Tibial nerve (tissue), 4 donors: ENCODE results near the gene GOLGA8T.
"Not testable (repeated sequence)": the region's sequence is repeated elsewhere in the genome, so short reads cannot be mapped to it uniquely, and the experiment has no call there.

Source experiments
- CTCF ChIP-seq, 5 experiments: fragments of 200-600 bp in 3 of 5; fragments of 450-650 bp in 2 of 5; sonication (generic) in 3 of 5; IDR thresholded peaks; one replicate each; pipeline ENCODE4 v1.5.1; 2016 to 2019; ENCODE audit warnings: antibody characterized with exemption in 5 of 5, mild to moderate bottlenecking in 3 of 5, moderate library complexity in 2 of 5
- EP300 ChIP-seq, 2 donors: sonication (generic); formaldehyde crosslinking; IDR thresholded peaks; one replicate each; pipeline ENCODE4 v1.6.1; 2017; ENCODE audit warnings: antibody characterized with exemption in 2 of 2, mild to moderate bottlenecking in 1 of 2

- TF ChIP-seq CTCF, EP300 (IDR thresholded peaks at IDR 0.05): not testable (repeated sequence)
Measured at GRCh38 chr15:30102890-30103289, 32.0 kb upstream of the GOLGA8T start.
